ENCODE measurements around the gene SNX8. TPM values are rescaled to one million over a fixed set of nuclear protein-coding genes. Genes with fewer than 3 reads are reported as not detected.
A peak's percentile ranks its signal among the peaks of the same experiment; 100 is the strongest.

SNX8 gene
- total and polyA plus RNA-seq, 2 of the 13 experiments (the other 11 are each of a cell fraction or from before 2014, with no cell fraction given), result 20.6 to 45.2 TPM

DNA sequence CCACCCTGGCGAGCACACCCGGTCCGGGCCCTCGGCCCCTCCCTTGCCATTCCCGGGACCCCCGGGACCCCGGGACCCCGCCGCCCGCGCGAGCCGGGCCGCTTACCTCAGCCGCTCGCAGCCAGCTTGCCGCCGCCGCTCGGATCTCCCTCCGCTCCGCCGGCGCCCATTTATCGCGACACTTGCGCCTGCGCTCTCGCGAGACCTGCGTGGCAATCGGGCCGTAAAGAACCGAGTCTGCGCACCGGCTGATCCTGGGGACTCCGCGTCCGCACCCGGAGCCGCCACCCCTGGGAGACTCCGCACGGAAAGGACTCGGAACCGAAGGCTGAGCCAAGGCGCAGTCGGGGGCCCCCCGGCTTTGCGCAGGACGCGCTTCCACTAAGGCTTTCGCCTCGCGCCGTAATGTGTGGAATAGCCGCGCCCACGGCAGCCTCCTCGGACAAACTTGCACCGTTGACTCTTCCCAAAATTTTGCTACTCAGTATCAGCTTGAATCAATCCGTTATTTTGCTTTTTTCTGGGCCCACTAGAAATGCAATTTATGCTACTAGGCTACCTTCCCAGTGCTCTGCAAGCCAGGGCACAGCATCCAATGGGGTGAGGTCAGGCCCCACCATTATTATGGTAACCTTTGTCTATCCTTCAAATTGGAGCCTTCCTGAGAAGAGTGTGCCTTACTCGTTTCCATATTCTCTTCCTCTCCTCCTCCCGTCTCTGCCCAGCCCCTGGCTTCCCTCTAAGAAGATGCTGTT lies 81.3 kb downstream of the SNX8 start, which contains the start of gene MAD1L1 (continued):
- TF ChIP-seq CREM (IDR thresholded peaks at IDR 0.05) (peak; percentile 22; the same call in 1 of the 2 replicates), CREM (CRISPR knock-in tag; IDR thresholded peaks at IDR 0.05) (no peak), SMAD3 (CRISPR knock-in tag; IDR thresholded peaks at IDR 0.05) (no peak), MAFK (conservative IDR thresholded peaks at IDR 0.05 in 1 of 2, IDR thresholded peaks at IDR 0.05 in 1 of 2; ENCODE audit: low read length in 2 of 2) (no peak; a peak in 1 of 4 replicates), KLF11 (CRISPR knock-in tag; IDR thresholded peaks at IDR 0.05) (no peak), SETDB1 (CRISPR knock-in tag; IDR thresholded peaks at IDR 0.05; ENCODE audit: borderline replicate concordance) (no peak), SP140L (CRISPR knock-in tag; IDR thresholded peaks at IDR 0.05; ENCODE audit: borderline replicate concordance) (no peak), ISX (CRISPR knock-in tag; conservative IDR thresholded peaks at IDR 0.05) (0 out of 2 replicates have a peak, but pooled peaks have one; percentile 37), GATA4 (IDR thresholded peaks at IDR 0.05; ENCODE audit: borderline replicate concordance, low read depth) (peak; percentile 46; the same call in 1 of the 2 replicates), FOSL1 (CRISPR knock-in tag; IDR thresholded peaks at IDR 0.05; ENCODE audit: borderline replicate concordance) (no peak), ARNTL (CRISPR knock-in tag; IDR thresholded peaks at IDR 0.05) (no peak), PAX8 (CRISPR knock-in tag; IDR thresholded peaks at IDR 0.05; ENCODE audit: borderline replicate concordance) (peak; percentile 70; the same call in 1 of the 2 replicates), ZBTB7B (CRISPR knock-in tag; IDR thresholded peaks at IDR 0.05) (no peak), RAD51 (IDR thresholded peaks at IDR 0.05; ENCODE audit: borderline replicate concordance) (no peak), SIN3B (IDR thresholded peaks at IDR 0.05; ENCODE audit: low read length) (peak; percentile 87)
- TF ChIP-seq, protein P1, sequence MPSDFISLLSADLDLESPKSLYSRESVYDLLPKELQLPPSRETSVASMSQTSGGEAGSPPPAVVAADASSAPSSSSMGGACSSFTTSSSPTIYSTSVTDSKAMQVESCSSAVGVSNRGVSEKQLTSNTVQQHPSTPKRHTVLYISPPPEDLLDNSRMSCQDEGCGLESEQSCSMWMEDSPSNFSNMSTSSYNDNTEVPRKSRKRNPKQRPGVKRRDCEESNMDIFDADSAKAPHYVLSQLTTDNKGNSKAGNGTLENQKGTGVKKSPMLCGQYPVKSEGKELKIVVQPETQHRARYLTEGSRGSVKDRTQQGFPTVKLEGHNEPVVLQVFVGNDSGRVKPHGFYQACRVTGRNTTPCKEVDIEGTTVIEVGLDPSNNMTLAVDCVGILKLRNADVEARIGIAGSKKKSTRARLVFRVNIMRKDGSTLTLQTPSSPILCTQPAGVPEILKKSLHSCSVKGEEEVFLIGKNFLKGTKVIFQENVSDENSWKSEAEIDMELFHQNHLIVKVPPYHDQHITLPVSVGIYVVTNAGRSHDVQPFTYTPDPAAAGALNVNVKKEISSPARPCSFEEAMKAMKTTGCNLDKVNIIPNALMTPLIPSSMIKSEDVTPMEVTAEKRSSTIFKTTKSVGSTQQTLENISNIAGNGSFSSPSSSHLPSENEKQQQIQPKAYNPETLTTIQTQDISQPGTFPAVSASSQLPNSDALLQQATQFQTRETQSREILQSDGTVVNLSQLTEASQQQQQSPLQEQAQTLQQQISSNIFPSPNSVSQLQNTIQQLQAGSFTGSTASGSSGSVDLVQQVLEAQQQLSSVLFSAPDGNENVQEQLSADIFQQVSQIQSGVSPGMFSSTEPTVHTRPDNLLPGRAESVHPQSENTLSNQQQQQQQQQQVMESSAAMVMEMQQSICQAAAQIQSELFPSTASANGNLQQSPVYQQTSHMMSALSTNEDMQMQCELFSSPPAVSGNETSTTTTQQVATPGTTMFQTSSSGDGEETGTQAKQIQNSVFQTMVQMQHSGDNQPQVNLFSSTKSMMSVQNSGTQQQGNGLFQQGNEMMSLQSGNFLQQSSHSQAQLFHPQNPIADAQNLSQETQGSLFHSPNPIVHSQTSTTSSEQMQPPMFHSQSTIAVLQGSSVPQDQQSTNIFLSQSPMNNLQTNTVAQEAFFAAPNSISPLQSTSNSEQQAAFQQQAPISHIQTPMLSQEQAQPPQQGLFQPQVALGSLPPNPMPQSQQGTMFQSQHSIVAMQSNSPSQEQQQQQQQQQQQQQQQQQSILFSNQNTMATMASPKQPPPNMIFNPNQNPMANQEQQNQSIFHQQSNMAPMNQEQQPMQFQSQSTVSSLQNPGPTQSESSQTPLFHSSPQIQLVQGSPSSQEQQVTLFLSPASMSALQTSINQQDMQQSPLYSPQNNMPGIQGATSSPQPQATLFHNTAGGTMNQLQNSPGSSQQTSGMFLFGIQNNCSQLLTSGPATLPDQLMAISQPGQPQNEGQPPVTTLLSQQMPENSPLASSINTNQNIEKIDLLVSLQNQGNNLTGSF (CRISPR knock-in tag; IDR thresholded peaks at IDR 0.05), result peak; percentile 74; the same call in 1 of the 2 replicates
- TF ChIP-seq, protein P2, sequence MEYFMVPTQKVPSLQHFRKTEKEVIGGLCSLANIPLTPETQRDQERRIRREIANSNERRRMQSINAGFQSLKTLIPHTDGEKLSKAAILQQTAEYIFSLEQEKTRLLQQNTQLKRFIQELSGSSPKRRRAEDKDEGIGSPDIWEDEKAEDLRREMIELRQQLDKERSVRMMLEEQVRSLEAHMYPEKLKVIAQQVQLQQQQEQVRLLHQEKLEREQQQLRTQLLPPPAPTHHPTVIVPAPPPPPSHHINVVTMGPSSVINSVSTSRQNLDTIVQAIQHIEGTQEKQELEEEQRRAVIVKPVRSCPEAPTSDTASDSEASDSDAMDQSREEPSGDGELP (IDR thresholded peaks at IDR 0.05; ENCODE audit: borderline replicate concordance, low read depth), result peak; percentile 41; the same call in 1 of the 2 replicates
- TF ChIP-seq, protein P3, sequence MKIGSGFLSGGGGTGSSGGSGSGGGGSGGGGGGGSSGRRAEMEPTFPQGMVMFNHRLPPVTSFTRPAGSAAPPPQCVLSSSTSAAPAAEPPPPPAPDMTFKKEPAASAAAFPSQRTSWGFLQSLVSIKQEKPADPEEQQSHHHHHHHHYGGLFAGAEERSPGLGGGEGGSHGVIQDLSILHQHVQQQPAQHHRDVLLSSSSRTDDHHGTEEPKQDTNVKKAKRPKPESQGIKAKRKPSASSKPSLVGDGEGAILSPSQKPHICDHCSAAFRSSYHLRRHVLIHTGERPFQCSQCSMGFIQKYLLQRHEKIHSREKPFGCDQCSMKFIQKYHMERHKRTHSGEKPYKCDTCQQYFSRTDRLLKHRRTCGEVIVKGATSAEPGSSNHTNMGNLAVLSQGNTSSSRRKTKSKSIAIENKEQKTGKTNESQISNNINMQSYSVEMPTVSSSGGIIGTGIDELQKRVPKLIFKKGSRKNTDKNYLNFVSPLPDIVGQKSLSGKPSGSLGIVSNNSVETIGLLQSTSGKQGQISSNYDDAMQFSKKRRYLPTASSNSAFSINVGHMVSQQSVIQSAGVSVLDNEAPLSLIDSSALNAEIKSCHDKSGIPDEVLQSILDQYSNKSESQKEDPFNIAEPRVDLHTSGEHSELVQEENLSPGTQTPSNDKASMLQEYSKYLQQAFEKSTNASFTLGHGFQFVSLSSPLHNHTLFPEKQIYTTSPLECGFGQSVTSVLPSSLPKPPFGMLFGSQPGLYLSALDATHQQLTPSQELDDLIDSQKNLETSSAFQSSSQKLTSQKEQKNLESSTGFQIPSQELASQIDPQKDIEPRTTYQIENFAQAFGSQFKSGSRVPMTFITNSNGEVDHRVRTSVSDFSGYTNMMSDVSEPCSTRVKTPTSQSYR (CRISPR knock-in tag; IDR thresholded peaks at IDR 0.05; ENCODE audit: borderline replicate concordance), result no peak
- TF ChIP-seq, protein P4, sequence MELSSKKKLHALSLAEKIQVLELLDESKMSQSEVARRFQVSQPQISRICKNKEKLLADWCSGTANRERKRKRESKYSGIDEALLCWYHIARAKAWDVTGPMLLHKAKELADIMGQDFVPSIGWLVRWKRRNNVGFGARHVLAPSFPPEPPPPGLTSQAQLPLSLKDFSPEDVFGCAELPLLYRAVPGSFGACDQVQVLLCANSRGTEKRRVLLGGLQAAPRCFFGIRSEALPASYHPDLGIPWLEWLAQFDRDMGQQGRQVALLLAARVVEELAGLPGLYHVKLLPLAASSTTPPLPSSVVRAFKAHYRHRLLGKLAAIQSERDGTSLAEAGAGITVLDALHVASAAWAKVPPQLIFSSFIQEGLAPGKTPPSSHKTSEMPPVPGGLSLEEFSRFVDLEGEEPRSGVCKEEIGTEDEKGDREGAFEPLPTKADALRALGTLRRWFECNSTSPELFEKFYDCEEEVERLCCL (CRISPR knock-in tag; IDR thresholded peaks at IDR 0.05; ENCODE audit: borderline replicate concordance), result no peak; the same call in 1 of the 2 replicates

Data from HepG2 (cell line).